GM19099 (cell line): ENCODE data around the gene STK25.

ENCODE experiments used
- POLR2A ChIP-seq: IDR thresholded peaks from 3 replicates; pipeline ENCODE4 v1.6.1; 2011; ENCODE audit warnings: low read depth; ENCODE audit not compliant: insufficient read length; ENCODE audit errors: extremely low read depth

Gene STK25

DNA sequence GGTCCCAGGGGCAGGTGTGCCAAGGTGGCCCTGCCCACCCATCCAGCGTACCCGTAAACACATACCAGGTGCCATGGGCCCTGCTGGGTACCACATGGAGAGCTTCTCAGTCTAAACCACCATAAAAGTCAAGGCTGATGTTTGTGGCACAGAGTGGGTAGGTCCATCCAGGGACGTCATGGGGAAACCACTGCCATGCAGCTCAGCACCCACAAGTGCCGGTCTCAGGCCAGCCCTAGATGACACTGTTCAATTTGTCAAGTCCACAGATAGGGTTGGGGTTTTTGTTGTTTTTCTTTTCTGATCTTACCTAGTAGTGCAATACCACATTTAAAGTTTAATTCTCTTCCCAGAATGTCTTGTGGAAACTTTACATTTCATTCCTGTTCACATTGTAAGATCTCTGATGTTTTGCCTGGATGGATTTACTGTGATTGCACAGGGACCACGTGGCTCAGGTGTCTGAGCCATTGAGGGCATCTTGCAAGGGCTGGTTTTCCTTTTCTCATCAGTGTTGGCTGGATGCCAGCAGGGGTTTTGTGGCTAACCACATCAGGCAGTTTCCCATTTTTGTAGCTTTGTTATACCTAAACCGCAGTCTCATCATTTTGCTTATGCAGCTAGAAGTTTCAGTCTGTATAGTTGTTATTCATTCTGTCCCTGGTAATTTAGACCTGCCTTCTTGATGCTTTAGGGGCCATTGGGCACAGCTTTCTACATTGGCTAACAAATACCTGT lies 64.7 kb downstream of the STK25 start:
- no peak for TF ChIP-seq POLR2A
